Measurements from ENCODE around the gene ZNF423.

Gene ZNF423

GRCh38 chr16:49855822-49856671 is at the start of gene ZNF423:
ZNF423 (minus strand) TSS chr16:49856112; CDS start chr16:49855774, 338 bp downstream.
- H3K4me3 ChIP-seq (ENCODE audit: low read length): peak within 1 kb of the TSS; percentile 66
- peaks cover 2% of the 10 kb centered on the region for H3K4me1 ChIP-seq (ENCODE audit: control insufficient read depth, insufficient read depth, low read length)
- peak within 1 kb of the TSS; percentile 89 for H3K27ac ChIP-seq (ENCODE audit: low read depth, low read length)
- H3K36me3 ChIP-seq (ENCODE audit: control insufficient read depth, insufficient read depth, low read length): no peaks in the 10 kb centered on the region
- H3K9ac ChIP-seq (ENCODE audit: low read length): no peak within 1 kb of the TSS
- peaks cover 3% of the 10 kb centered on the region for H3K27me3 ChIP-seq (ENCODE audit: control insufficient read depth, insufficient read depth, low read length)

- Histone ChIP-seq H3K9ac (ENCODE audit: low read length) (no peak overlapping the region), H3K4me1 (ENCODE audit: control insufficient read depth, insufficient read depth, low read length) (no peaks in the 10 kb centered on the region), H3K36me3 (ENCODE audit: control insufficient read depth, insufficient read depth, low read length) (no peaks in the 10 kb centered on the region), H3K27me3 (ENCODE audit: control insufficient read depth, insufficient read depth, low read length) (peaks cover 4% of the 10 kb centered on the region), H3K4me3 (ENCODE audit: low read length) (no peak overlapping the region), H3K27ac (ENCODE audit: low read depth, low read length) (no peak overlapping the region)
Observed at GRCh38 chr16:49904348-49905062, 48.6 kb upstream of the ZNF423 start.

GRCh38 chr16:49902908-49903307 is 47.0 kb upstream of the ZNF423 start:
- Histone ChIP-seq H3K9ac (ENCODE audit: low read length) (no peak overlapping the region), H3K4me1 (ENCODE audit: control insufficient read depth, insufficient read depth, low read length) (no peaks in the 10 kb centered on the region), H3K4me3 (ENCODE audit: low read length) (no peak overlapping the region), H3K36me3 (ENCODE audit: control insufficient read depth, insufficient read depth, low read length) (no peaks in the 10 kb centered on the region), H3K27me3 (ENCODE audit: control insufficient read depth, insufficient read depth, low read length) (no peaks in the 10 kb centered on the region), H3K27ac (ENCODE audit: low read depth, low read length) (no peak overlapping the region)

GRCh38 chr16:49901711-49902110 is 45.8 kb upstream of the ZNF423 start:
- Histone ChIP-seq H3K4me1 (ENCODE audit: control insufficient read depth, insufficient read depth, low read length) (no peaks in the 10 kb centered on the region), H3K4me3 (ENCODE audit: low read length) (no peak overlapping the region), H3K27me3 (ENCODE audit: control insufficient read depth, insufficient read depth, low read length) (no peaks in the 10 kb centered on the region), H3K27ac (ENCODE audit: low read depth, low read length) (no peak overlapping the region), H3K36me3 (ENCODE audit: control insufficient read depth, insufficient read depth, low read length) (no peaks in the 10 kb centered on the region), H3K9ac (ENCODE audit: low read length) (no peak overlapping the region)

GRCh38 chr16:49900875-49901274 is 45.0 kb upstream of the ZNF423 start:
- H3K27me3 ChIP-seq (ENCODE audit: control insufficient read depth, insufficient read depth, low read length): no peaks in the 10 kb centered on the region
- H3K4me1 ChIP-seq (ENCODE audit: control insufficient read depth, insufficient read depth, low read length): no peaks in the 10 kb centered on the region
- no peaks in the 10 kb centered on the region for H3K36me3 ChIP-seq (ENCODE audit: control insufficient read depth, insufficient read depth, low read length)
- H3K27ac ChIP-seq (ENCODE audit: low read depth, low read length): no peak overlapping the region
- H3K4me3 ChIP-seq (ENCODE audit: low read length): no peak overlapping the region
- no peak overlapping the region for H3K9ac ChIP-seq (ENCODE audit: low read length)

GRCh38 chr16:49899991-49900695 is 44.2 kb upstream of the ZNF423 start:
- Histone ChIP-seq H3K4me1 (ENCODE audit: control insufficient read depth, insufficient read depth, low read length) (no peaks in the 10 kb centered on the region), H3K9ac (ENCODE audit: low read length) (no peak overlapping the region), H3K27me3 (ENCODE audit: control insufficient read depth, insufficient read depth, low read length) (no peaks in the 10 kb centered on the region), H3K4me3 (ENCODE audit: low read length) (no peak overlapping the region), H3K36me3 (ENCODE audit: control insufficient read depth, insufficient read depth, low read length) (no peaks in the 10 kb centered on the region), H3K27ac (ENCODE audit: low read depth, low read length) (no peak overlapping the region)

GRCh38 chr16:49896447-49896964 is 40.6 kb upstream of the ZNF423 start:
- no peak overlapping the region for H3K9ac ChIP-seq (ENCODE audit: low read length)
- no peak overlapping the region for H3K27ac ChIP-seq (ENCODE audit: low read depth, low read length)
- no peaks in the 10 kb centered on the region for H3K36me3 ChIP-seq (ENCODE audit: control insufficient read depth, insufficient read depth, low read length)
- H3K4me1 ChIP-seq (ENCODE audit: control insufficient read depth, insufficient read depth, low read length): no peaks in the 10 kb centered on the region
- H3K4me3 ChIP-seq (ENCODE audit: low read length): no peak overlapping the region
- no peaks in the 10 kb centered on the region for H3K27me3 ChIP-seq (ENCODE audit: control insufficient read depth, insufficient read depth, low read length)

GRCh38 chr16:49890876-49891275 is 35.0 kb upstream of the ZNF423 start:
- Histone ChIP-seq H3K9ac (ENCODE audit: low read length) (no peak overlapping the region), H3K27ac (ENCODE audit: low read depth, low read length) (no peak overlapping the region), H3K4me3 (ENCODE audit: low read length) (no peak overlapping the region), H3K4me1 (ENCODE audit: control insufficient read depth, insufficient read depth, low read length) (no peaks in the 10 kb centered on the region), H3K36me3 (ENCODE audit: control insufficient read depth, insufficient read depth, low read length) (no peaks in the 10 kb centered on the region), H3K27me3 (ENCODE audit: control insufficient read depth, insufficient read depth, low read length) (no peaks in the 10 kb centered on the region)

- H3K4me1 ChIP-seq (ENCODE audit: control insufficient read depth, insufficient read depth, low read length): no peaks in the 10 kb centered on the region
Observed at GRCh38 chr16:49889725-49890397, 33.9 kb upstream of the ZNF423 start.

GRCh38 chr16:49886554-49887094 is 30.7 kb upstream of the ZNF423 start:
- no peaks in the 10 kb centered on the region for H3K4me1 ChIP-seq (ENCODE audit: control insufficient read depth, insufficient read depth, low read length)
- no peak overlapping the region for H3K9ac ChIP-seq (ENCODE audit: low read length)
- no peak overlapping the region for H3K4me3 ChIP-seq (ENCODE audit: low read length)
- H3K27ac ChIP-seq (ENCODE audit: low read depth, low read length): no peak overlapping the region
- no peaks in the 10 kb centered on the region for H3K36me3 ChIP-seq (ENCODE audit: control insufficient read depth, insufficient read depth, low read length)
- no peaks in the 10 kb centered on the region for H3K27me3 ChIP-seq (ENCODE audit: control insufficient read depth, insufficient read depth, low read length)

More at GRCh38 chr16:49889725-49890397, 33.9 kb upstream of the ZNF423 start:
- Histone ChIP-seq H3K36me3 (ENCODE audit: control insufficient read depth, insufficient read depth, low read length) (no peaks in the 10 kb centered on the region), H3K27me3 (ENCODE audit: control insufficient read depth, insufficient read depth, low read length) (no peaks in the 10 kb centered on the region), H3K4me3 (ENCODE audit: low read length) (no peak overlapping the region), H3K9ac (ENCODE audit: low read length) (no peak overlapping the region), H3K27ac (ENCODE audit: low read depth, low read length) (no peak overlapping the region)

- Histone ChIP-seq H3K27me3 (ENCODE audit: control insufficient read depth, insufficient read depth, low read length) (no peaks in the 10 kb centered on the region), H3K36me3 (ENCODE audit: control insufficient read depth, insufficient read depth, low read length) (no peaks in the 10 kb centered on the region), H3K27ac (ENCODE audit: low read depth, low read length) (no peak overlapping the region), H3K4me3 (ENCODE audit: low read length) (no peak overlapping the region), H3K9ac (ENCODE audit: low read length) (no peak overlapping the region), H3K4me1 (ENCODE audit: control insufficient read depth, insufficient read depth, low read length) (no peaks in the 10 kb centered on the region)
Observed at GRCh38 chr16:49884033-49885015, 28.4 kb upstream of the ZNF423 start.

Data from rectal smooth muscle tissue (tissue), 1 donor.